ENCODE measurements around the gene FAM20A. TPM values are rescaled to one million over a fixed set of nuclear protein-coding genes. Genes with fewer than 3 reads are reported as not detected.

The FAM20A gene
- total RNA-seq, 3 donors from 2014 or later (not counting 1 experiment from before 2014, with no cell fraction given): 0.38 to 1.3 (median 0.66) TPM

- intact Hi-C loops (cut with micrococcal nuclease): no loop called here
- no peaks in the 10 kb centered on the region for H3K9me3 Mint-ChIP-seq
- no peaks in the 10 kb centered on the region for H3K36me3 Mint-ChIP-seq
- no peaks in the 10 kb centered on the region for H3K9me3 ChIP-seq (ENCODE audit: control insufficient read depth, insufficient read depth, low read length)
- H3K27ac Mint-ChIP-seq: no peak overlapping the region
- no peaks in the 10 kb centered on the region for H3K36me3 ChIP-seq (ENCODE audit: control insufficient read depth, insufficient read depth, low read length)
- no peaks in the 10 kb centered on the region for H3K4me1 ChIP-seq (ENCODE audit: control insufficient read depth, insufficient read depth, low read length)
- DNase-seq (no peak), ATAC-seq (no peak)
- H3K4me3 Mint-ChIP-seq: no peak overlapping the region
- TF ChIP-seq CTCF (IDR thresholded peaks at IDR 0.05): no peak
- H3K27ac ChIP-seq (ENCODE audit: low read length): no peak overlapping the region
- WGBS (ENCODE audit: insufficient coverage): 81% methylated on average over 6 of the region's 6 CpGs
- no peaks in the 10 kb centered on the region for H3K4me1 Mint-ChIP-seq
- H3K27me3 ChIP-seq (ENCODE audit: control insufficient read depth, insufficient read depth, low read length): no peaks in the 10 kb centered on the region
- H3K4me3 ChIP-seq (ENCODE audit: low read length): no peak overlapping the region
- peaks cover 0 to 7% of the 10 kb centered on the region in 2 donors for H3K27me3 Mint-ChIP-seq (ENCODE audit: low read depth in 2 of 2)
Measured at GRCh38 chr17:68580236-68580770, 20.9 kb downstream of the FAM20A start.

- H3K4me1 Mint-ChIP-seq: no peaks in the 10 kb centered on the region
- H3K9me3 Mint-ChIP-seq: no peaks in the 10 kb centered on the region
- H3K36me3 ChIP-seq (ENCODE audit: control insufficient read depth, insufficient read depth, low read length): no peaks in the 10 kb centered on the region
- no peak for TF ChIP-seq CTCF (IDR thresholded peaks at IDR 0.05)
- H3K27me3 Mint-ChIP-seq (ENCODE audit: low read depth in 2 of 2): peaks cover 0 to 7% of the 10 kb centered on the region in 2 donors
- H3K27ac Mint-ChIP-seq: no peak overlapping the region
- no peak overlapping the region for H3K4me3 ChIP-seq (ENCODE audit: low read length)
- H3K36me3 Mint-ChIP-seq: no peaks in the 10 kb centered on the region
- intact Hi-C loops (cut with micrococcal nuclease): no loop called here
- H3K27ac ChIP-seq (ENCODE audit: low read length): no peak overlapping the region
- no peaks in the 10 kb centered on the region for H3K4me1 ChIP-seq (ENCODE audit: control insufficient read depth, insufficient read depth, low read length)
- no peaks in the 10 kb centered on the region for H3K27me3 ChIP-seq (ENCODE audit: control insufficient read depth, insufficient read depth, low read length)
- H3K4me3 Mint-ChIP-seq: no peak overlapping the region
- WGBS (ENCODE audit: insufficient coverage): 79% methylated on average over 5 of the region's 8 CpGs
- ATAC-seq (no peak), DNase-seq (no peak)
- H3K9me3 ChIP-seq (ENCODE audit: control insufficient read depth, insufficient read depth, low read length): no peaks in the 10 kb centered on the region
Measured at GRCh38 chr17:68579194-68579927, 21.8 kb downstream of the FAM20A start.

- intact Hi-C loops (cut with micrococcal nuclease): no loop called here
- Histone ChIP-seq H3K4me3 (ENCODE audit: low read length) (no peak overlapping the region), H3K36me3 (ENCODE audit: control insufficient read depth, insufficient read depth, low read length) (no peaks in the 10 kb centered on the region), H3K9me3 (ENCODE audit: control insufficient read depth, insufficient read depth, low read length) (no peaks in the 10 kb centered on the region), H3K4me1 (ENCODE audit: control insufficient read depth, insufficient read depth, low read length) (no peaks in the 10 kb centered on the region), H3K27ac (ENCODE audit: low read length) (no peak overlapping the region), H3K27me3 (ENCODE audit: control insufficient read depth, insufficient read depth, low read length) (no peaks in the 10 kb centered on the region)
- WGBS (ENCODE audit: insufficient coverage): 84% methylated on average over 3 of the region's 3 CpGs
- TF ChIP-seq CTCF (IDR thresholded peaks at IDR 0.05): no peak
- Mint-ChIP-seq H3K9me3 (no peaks in the 10 kb centered on the region), H3K4me1 (no peaks in the 10 kb centered on the region), H3K27me3 (ENCODE audit: low read depth in 2 of 2) (peaks cover 0 to 7% of the 10 kb centered on the region in 2 donors), H3K4me3 (no peak overlapping the region), H3K27ac (no peak overlapping the region), H3K36me3 (no peaks in the 10 kb centered on the region)
- DNase-seq (no peak), ATAC-seq (no peak)
Measured at GRCh38 chr17:68578236-68578635, 22.9 kb downstream of the FAM20A start.

GRCh38 chr17:68577497-68577821 is 23.7 kb downstream of the FAM20A start:
- no peaks in the 10 kb centered on the region for H3K36me3 Mint-ChIP-seq
- intact Hi-C loops (cut with micrococcal nuclease): no loop called here
- Histone ChIP-seq H3K27ac (ENCODE audit: low read length) (no peak overlapping the region), H3K36me3 (ENCODE audit: control insufficient read depth, insufficient read depth, low read length) (no peaks in the 10 kb centered on the region), H3K9me3 (ENCODE audit: control insufficient read depth, insufficient read depth, low read length) (no peaks in the 10 kb centered on the region), H3K4me1 (ENCODE audit: control insufficient read depth, insufficient read depth, low read length) (no peaks in the 10 kb centered on the region), H3K4me3 (ENCODE audit: low read length) (no peak overlapping the region), H3K27me3 (ENCODE audit: control insufficient read depth, insufficient read depth, low read length) (no peaks in the 10 kb centered on the region)
- peaks cover 0 to 7% of the 10 kb centered on the region in 2 donors for H3K27me3 Mint-ChIP-seq (ENCODE audit: low read depth in 2 of 2)
- no peaks in the 10 kb centered on the region for H3K4me1 Mint-ChIP-seq
- WGBS (ENCODE audit: insufficient coverage): 100% methylated on average over 2 of the region's 3 CpGs
- no peak overlapping the region for H3K27ac Mint-ChIP-seq
- no peaks in the 10 kb centered on the region for H3K9me3 Mint-ChIP-seq
- H3K4me3 Mint-ChIP-seq: no peak overlapping the region
- no peak for ATAC-seq
- TF ChIP-seq CTCF (IDR thresholded peaks at IDR 0.05): no peak
- no peak for DNase-seq

Measured in natural killer cell (primary cell).